ENCODE data around the gene WDFY2. TPM values are rescaled to one million over a fixed set of nuclear protein-coding genes. Genes with fewer than 3 reads are reported as not detected.

Gene WDFY2
- polyA plus RNA-seq, 3 donors, result 6.5 to 40.1 (median 9.1) TPM

DNA sequence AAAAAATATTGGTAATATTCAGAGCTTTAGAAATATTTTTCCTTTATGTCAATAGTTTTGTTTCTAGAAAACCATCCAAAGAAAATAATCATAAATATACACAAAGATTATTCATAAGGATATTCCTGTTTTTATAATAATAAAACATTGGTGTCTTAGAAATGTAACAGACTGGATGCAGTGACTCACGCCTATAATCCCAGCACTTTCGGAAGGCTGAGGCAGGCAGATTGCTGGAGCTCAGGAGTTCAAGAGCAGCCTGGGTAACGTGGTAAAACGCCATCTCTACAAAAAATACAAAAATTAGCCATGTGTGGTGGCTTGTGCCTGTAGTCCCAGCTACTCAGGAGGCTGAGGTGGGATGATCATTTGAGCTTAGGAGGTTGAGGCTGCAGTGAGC lies 112.9 kb downstream of the WDFY2 start:
- H3K36me3 ChIP-seq (replicated peaks in 1 of 2; ENCODE audit: control insufficient read depth in 1 of 2, insufficient read depth in 2 of 2, low read length in 2 of 2), result peaks cover 0 to 9% of the 10 kb centered on the region in 2 donors
- H3K4me3 ChIP-seq (replicated peaks in 1 of 3; ENCODE audit: low read depth in 2 of 3, low read length in 3 of 3), result no peak overlapping the region
- H3K4me3 Mint-ChIP-seq, result no peak overlapping the region
- no peak overlapping the region for H3K4me2 ChIP-seq (replicated peaks; ENCODE audit: extremely low read depth, low read length, poor library complexity, severe bottlenecking)
- H2AFZ ChIP-seq (ENCODE audit: insufficient read depth, low read depth, low read length, poor library complexity, severe bottlenecking), result no peak overlapping the region
- TF ChIP-seq CTCF (IDR thresholded peaks at IDR 0.05), result no peak
- no peaks in the 10 kb centered on the region for H3K27me3 ChIP-seq (ENCODE audit: control insufficient read depth in 2 of 2, insufficient read depth in 2 of 2, low read length in 2 of 2)
- H3K36me3 Mint-ChIP-seq, result peaks cover 11 to 13% of the 10 kb centered on the region in 2 donors
- no peaks in the 10 kb centered on the region for H3K4me1 ChIP-seq (ENCODE audit: control insufficient read depth in 1 of 2, insufficient read depth in 2 of 2, low read length in 2 of 2)
- peaks cover 53% of the 10 kb centered on the region for H4K20me1 ChIP-seq (ENCODE audit: insufficient read depth, low read length)
- H3K4me1 Mint-ChIP-seq, result no peaks in the 10 kb centered on the region
- WGBS (ENCODE audit: insufficient coverage), result 100% methylated on average over 2 of the region's 4 CpGs
- H3K9me3 ChIP-seq (replicated peaks in 1 of 2; ENCODE audit: control insufficient read depth in 1 of 2, insufficient read depth in 1 of 2, low read length in 2 of 2), result no peaks in the 10 kb centered on the region
- no peak overlapping the region for H3K27ac ChIP-seq (ENCODE audit: low read depth in 1 of 2, low read length in 2 of 2)
- peaks cover 0 to 2% (median 0%) of the 10 kb centered on the region in 3 donors for H3K27me3 Mint-ChIP-seq (ENCODE audit: low read depth in 3 of 3)
- peak overlapping the region in 3 of 7 donors; percentile 19 to 68 (median 67) for H3K27ac Mint-ChIP-seq
- DNase-seq, result no peak
- H3K9me3 Mint-ChIP-seq, result peaks cover 0 to 2% (median 0%) of the 10 kb centered on the region in 7 donors
- intact Hi-C loops (cut with micrococcal nuclease), result no loop called here
- H3K79me2 ChIP-seq (ENCODE audit: insufficient read depth, low read length), result peaks cover 69% of the 10 kb centered on the region
- H3K9ac ChIP-seq (ENCODE audit: insufficient read depth, low read length, poor library complexity, severe bottlenecking), result no peak overlapping the region

DNA sequence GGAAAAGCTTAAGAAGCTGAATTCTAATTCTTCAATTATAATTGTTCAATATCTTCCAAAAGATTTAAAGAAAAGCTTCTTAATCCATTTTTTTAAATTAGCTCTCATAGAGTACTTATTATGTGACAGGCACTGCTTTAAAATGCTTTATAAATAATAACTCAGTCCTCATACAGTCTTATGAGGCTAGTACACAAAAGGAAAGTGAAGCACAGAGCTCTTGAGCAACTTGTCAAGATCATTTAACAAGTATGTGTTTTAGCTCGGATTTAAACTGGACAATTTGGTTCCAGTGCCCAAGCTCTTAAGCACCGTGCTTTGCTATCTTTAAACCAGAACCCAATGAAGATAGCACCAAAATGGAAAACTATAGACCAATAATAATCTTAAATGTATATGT lies 113.6 kb downstream of the WDFY2 start:
- peaks cover 0 to 9% of the 10 kb centered on the region in 2 donors for H3K36me3 ChIP-seq (replicated peaks in 1 of 2; ENCODE audit: control insufficient read depth in 1 of 2, insufficient read depth in 2 of 2, low read length in 2 of 2)
- no peaks in the 10 kb centered on the region for H3K4me1 ChIP-seq (ENCODE audit: control insufficient read depth in 1 of 2, insufficient read depth in 2 of 2, low read length in 2 of 2)
- Mint-ChIP-seq H3K4me3 (no peak overlapping the region), H3K4me1 (no peaks in the 10 kb centered on the region), H3K27me3 (ENCODE audit: low read depth in 3 of 3) (peaks cover 0 to 2% (median 0%) of the 10 kb centered on the region in 3 donors), H3K9me3 (peaks cover 0 to 2% (median 0%) of the 10 kb centered on the region in 7 donors), H3K36me3 (peaks cover 11 to 13% of the 10 kb centered on the region in 2 donors), H3K27ac (peak overlapping the region in 2 of 7 donors; percentile 6 to 68)
- peaks cover 76% of the 10 kb centered on the region for H3K79me2 ChIP-seq (ENCODE audit: insufficient read depth, low read length)
- no peak overlapping the region for H3K27ac ChIP-seq (ENCODE audit: low read depth in 1 of 2, low read length in 2 of 2)
- no peak overlapping the region for H2AFZ ChIP-seq (ENCODE audit: insufficient read depth, low read depth, low read length, poor library complexity, severe bottlenecking)
- intact Hi-C loops (cut with micrococcal nuclease), result no loop called here
- no peaks in the 10 kb centered on the region for H3K27me3 ChIP-seq (ENCODE audit: control insufficient read depth in 2 of 2, insufficient read depth in 2 of 2, low read length in 2 of 2)
- H3K9me3 ChIP-seq (replicated peaks in 1 of 2; ENCODE audit: control insufficient read depth in 1 of 2, insufficient read depth in 1 of 2, low read length in 2 of 2), result no peaks in the 10 kb centered on the region
- no peak for DNase-seq
- no peak overlapping the region for H3K4me2 ChIP-seq (replicated peaks; ENCODE audit: extremely low read depth, low read length, poor library complexity, severe bottlenecking)
- H3K4me3 ChIP-seq (replicated peaks in 1 of 3; ENCODE audit: low read depth in 2 of 3, low read length in 3 of 3), result no peak overlapping the region
- no peak overlapping the region for H3K9ac ChIP-seq (ENCODE audit: insufficient read depth, low read length, poor library complexity, severe bottlenecking)
- H4K20me1 ChIP-seq (ENCODE audit: insufficient read depth, low read length), result peaks cover 60% of the 10 kb centered on the region
- TF ChIP-seq CTCF (IDR thresholded peaks at IDR 0.05), result no peak
- no CpG with 5 or more reads among the region's 2 CpGs for WGBS (ENCODE audit: insufficient coverage)
